ENCODE results near the gene SSC5D.

Gene SSC5D

GRCh38 chr19:55519451-55520311 is 31.4 kb downstream of the SSC5D start (continued):
- TF ChIP-seq ZSCAN4 (tag by site-specific recombination; IDR thresholded peaks at IDR 0.05) = peak; percentile 28; the same call in 1 of the 2 replicates
- peak; percentile 51 for TF ChIP-seq ZFP69B (tag by site-specific recombination; IDR thresholded peaks at IDR 0.05)
- peak; percentile 64; the same call in 1 of the 2 replicates for TF ChIP-seq ZNF112 (tag by site-specific recombination; IDR thresholded peaks at IDR 0.05)
- TF ChIP-seq ZIC2 (tag by site-specific recombination; IDR thresholded peaks at IDR 0.05) = no peak
- TF ChIP-seq ZNF514 (tag by site-specific recombination; IDR thresholded peaks at IDR 0.05) = no peak
- TF ChIP-seq HOXA7 (CRISPR knock-in tag; IDR thresholded peaks at IDR 0.05; ENCODE audit: borderline replicate concordance) = no peak
- peak; percentile 69; the same call in 1 of the 2 replicates for TF ChIP-seq ZNF391 (tag by site-specific recombination; IDR thresholded peaks at IDR 0.05; ENCODE audit: borderline replicate concordance, low read depth)
- peak; percentile 94 for TF ChIP-seq ATF2 (tag by site-specific recombination; IDR thresholded peaks at IDR 0.05; ENCODE audit: low read depth)
- TF ChIP-seq ZNF621 (tag by site-specific recombination; IDR thresholded peaks at IDR 0.05) = 0 out of 2 replicates have a peak, but pooled peaks have one; percentile 40
- peak; percentile 47 for TF ChIP-seq SCRT2 (tag by site-specific recombination; IDR thresholded peaks at IDR 0.05)
- TF ChIP-seq ZNF26 (tag by site-specific recombination; IDR thresholded peaks at IDR 0.05) = no peak
- no peak for TF ChIP-seq OVOL3 (tag by site-specific recombination; IDR thresholded peaks at IDR 0.05)
- TF ChIP-seq ZXDB (tag by site-specific recombination; IDR thresholded peaks at IDR 0.05) = no peak
- TF ChIP-seq ZNF398 (tag by site-specific recombination; IDR thresholded peaks at IDR 0.05) = peak; percentile 36; the same call in 1 of the 2 replicates
- TF ChIP-seq ZNF623 (tag by site-specific recombination; IDR thresholded peaks at IDR 0.05) = 0 out of 2 replicates have a peak, but pooled peaks have one; percentile 19
- peak; percentile 41 for TF ChIP-seq ZNF785 (tag by site-specific recombination; IDR thresholded peaks at IDR 0.05)
- TF ChIP-seq ZNF18 (tag by site-specific recombination; IDR thresholded peaks at IDR 0.05) = no peak
- no peak for TF ChIP-seq SETDB1 (IDR thresholded peaks at IDR 0.05; ENCODE audit: insufficient read length, low read length)
- no peak for TF ChIP-seq ZNF19 (tag by site-specific recombination; IDR thresholded peaks at IDR 0.05; ENCODE audit: low read depth)
- TF ChIP-seq ZNF791 (tag by site-specific recombination; IDR thresholded peaks at IDR 0.05) = peak; percentile 54; the same call in 1 of the 2 replicates
- TF ChIP-seq PRDM10 (tag by site-specific recombination; IDR thresholded peaks at IDR 0.05) = no peak
- no peak for TF ChIP-seq ZBTB11 (tag by site-specific recombination; conservative IDR thresholded peaks at IDR 0.05; ENCODE audit: low read depth)
- TF ChIP-seq ZNF501 (tag by site-specific recombination; IDR thresholded peaks at IDR 0.05) = no peak
- peak; percentile 47; the same call in 1 of the 2 replicates for TF ChIP-seq ZNF248 (tag by site-specific recombination; IDR thresholded peaks at IDR 0.05)
